Chondrocyte (in vitro differentiated cells): ENCODE measurements around the gene TMTC1. TPM values are rescaled to one million over a fixed set of nuclear protein-coding genes. Genes with fewer than 3 reads are reported as not detected.

Source experiments
- DNase-seq: peaks from one replicate; pipeline ENCODE4 v3.0.0; 2021; ENCODE audit warnings: mixed read lengths, low spot score
- H3K27ac Mint-ChIP-seq: one replicate; pipeline ENCODE4 v1.8.0; 2021; ENCODE audit warnings: mild to moderate bottlenecking, moderate library complexity, mixed read lengths; ENCODE audit not compliant: unreplicated experiment
- H3K27me3 Mint-ChIP-seq: 2 replicates; pipeline ENCODE4 v1.8.0; 2021; ENCODE audit warnings: low read depth, mixed read lengths
- H3K36me3 Mint-ChIP-seq: 2 replicates; pipeline ENCODE4 v1.8.0; 2021; ENCODE audit warnings: low read depth, mixed read lengths
- H3K4me1 Mint-ChIP-seq: 2 replicates; pipeline ENCODE4 v1.8.0; 2021; ENCODE audit warnings: low read depth, mild to moderate bottlenecking, mixed read lengths
- H3K4me3 Mint-ChIP-seq: one replicate; pipeline ENCODE4 v1.8.0; 2021; ENCODE audit warnings: mild to moderate bottlenecking, moderate library complexity, mixed read lengths; ENCODE audit not compliant: unreplicated experiment
- H3K9me3 Mint-ChIP-seq: 2 replicates; pipeline ENCODE4 v1.8.0; 2021; ENCODE audit warnings: low read depth, mixed read lengths
- total RNA-seq: library from RNA; stranded (reverse); gene quantifications from 3 replicates; pipeline ENCODE4 v1.2.1, GENCODE V29; 2021
- TF ChIP-seq, protein P1 (sequence below): fragments of 200-600 bp; sonication (generic); IDR thresholded peaks from 2 replicates; pipeline ENCODE4 v1.5.0; 2021; ENCODE audit warnings: antibody characterized with exemption, mild to moderate bottlenecking, moderate library complexity

Gene TMTC1
- total RNA-seq, 1 donor from 2014 or later = 25.2 TPM

DNA sequence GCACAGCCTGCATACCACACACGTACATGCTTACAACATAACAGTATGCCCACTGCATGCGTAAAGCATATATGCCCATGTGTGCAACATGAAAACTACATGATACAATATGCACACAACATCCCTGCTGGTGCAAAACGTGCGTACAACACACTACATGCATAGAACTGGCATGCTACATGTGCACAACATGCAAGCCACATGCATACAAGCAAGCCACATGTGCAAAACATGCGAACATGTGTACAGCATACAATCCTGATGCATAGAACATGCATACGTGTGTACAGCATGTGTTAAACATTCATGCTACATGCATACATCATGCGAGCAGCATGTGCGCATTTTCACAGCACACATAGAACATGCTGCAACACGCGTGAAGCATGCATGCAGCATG is 8.4 kb upstream of the TMTC1 start:
- no peak overlapping the region for H3K27ac Mint-ChIP-seq
- peaks cover 9% of the 10 kb centered on the region for H3K4me1 Mint-ChIP-seq
- DNase-seq = no peak
- H3K36me3 Mint-ChIP-seq = no peaks in the 10 kb centered on the region
- peaks cover 6% of the 10 kb centered on the region for H3K27me3 Mint-ChIP-seq
- H3K9me3 Mint-ChIP-seq = no peaks in the 10 kb centered on the region
- TF ChIP-seq, protein P1, sequence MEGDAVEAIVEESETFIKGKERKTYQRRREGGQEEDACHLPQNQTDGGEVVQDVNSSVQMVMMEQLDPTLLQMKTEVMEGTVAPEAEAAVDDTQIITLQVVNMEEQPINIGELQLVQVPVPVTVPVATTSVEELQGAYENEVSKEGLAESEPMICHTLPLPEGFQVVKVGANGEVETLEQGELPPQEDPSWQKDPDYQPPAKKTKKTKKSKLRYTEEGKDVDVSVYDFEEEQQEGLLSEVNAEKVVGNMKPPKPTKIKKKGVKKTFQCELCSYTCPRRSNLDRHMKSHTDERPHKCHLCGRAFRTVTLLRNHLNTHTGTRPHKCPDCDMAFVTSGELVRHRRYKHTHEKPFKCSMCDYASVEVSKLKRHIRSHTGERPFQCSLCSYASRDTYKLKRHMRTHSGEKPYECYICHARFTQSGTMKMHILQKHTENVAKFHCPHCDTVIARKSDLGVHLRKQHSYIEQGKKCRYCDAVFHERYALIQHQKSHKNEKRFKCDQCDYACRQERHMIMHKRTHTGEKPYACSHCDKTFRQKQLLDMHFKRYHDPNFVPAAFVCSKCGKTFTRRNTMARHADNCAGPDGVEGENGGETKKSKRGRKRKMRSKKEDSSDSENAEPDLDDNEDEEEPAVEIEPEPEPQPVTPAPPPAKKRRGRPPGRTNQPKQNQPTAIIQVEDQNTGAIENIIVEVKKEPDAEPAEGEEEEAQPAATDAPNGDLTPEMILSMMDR = no peak
- no peak overlapping the region for H3K4me3 Mint-ChIP-seq

DNA sequence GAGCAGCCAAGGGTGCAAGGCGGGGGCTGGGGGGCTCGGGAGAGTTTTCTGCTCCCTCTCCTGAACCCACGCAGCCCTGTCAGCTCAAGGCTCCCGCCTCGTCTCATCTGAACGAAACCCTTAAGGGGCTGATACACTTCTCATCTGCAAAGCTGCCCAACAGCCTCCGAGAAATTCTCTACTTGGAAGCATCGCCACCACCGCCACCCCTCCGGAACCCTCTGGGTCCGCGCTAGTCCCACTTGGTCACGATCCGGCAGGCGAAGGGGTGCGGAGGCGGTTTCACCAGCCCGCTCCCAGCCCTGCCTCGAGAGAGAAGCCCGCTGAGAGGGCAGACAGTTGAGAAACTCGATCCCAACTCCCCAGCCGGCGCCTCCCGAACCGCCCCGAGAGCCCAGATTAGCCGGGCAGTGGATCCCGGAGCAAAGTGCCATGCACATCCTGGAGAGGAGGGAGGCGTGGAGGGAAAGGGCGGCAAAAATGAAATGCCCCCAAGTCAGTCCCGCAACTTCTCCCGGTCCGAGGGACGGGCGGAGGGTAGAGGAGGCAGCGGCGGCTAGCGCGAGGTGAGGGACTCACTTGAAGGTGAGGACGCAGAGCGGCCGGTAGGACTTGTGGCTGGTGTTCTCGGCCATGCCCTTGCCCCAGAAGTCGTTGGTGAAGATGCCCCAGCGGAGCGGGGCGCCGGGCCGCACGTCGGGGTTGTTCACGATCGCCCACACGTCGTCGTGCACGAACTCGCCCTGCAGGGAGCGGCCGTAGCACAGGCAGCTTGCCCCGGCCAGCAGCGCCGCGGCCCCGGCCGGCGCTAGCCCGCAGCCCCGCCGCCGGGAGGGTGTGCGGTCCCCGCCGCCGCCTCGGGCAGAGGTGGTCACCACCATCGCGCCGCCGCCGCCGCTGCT is 620 bp downstream of the TMTC1 start:
- Mint-ChIP-seq H3K4me1 (peaks cover 37% of the 10 kb centered on the region), H3K27me3 (peaks cover 6% of the 10 kb centered on the region), H3K4me3 (peak overlapping the region; percentile 90), H3K27ac (peak overlapping the region; percentile 90), H3K36me3 (no peaks in the 10 kb centered on the region), H3K9me3 (peaks cover 4% of the 10 kb centered on the region)
- TF ChIP-seq, protein P1 = peak; percentile 19
- DNase-seq = peak; percentile 92

GRCh38 chr12:29782285-29782870 is 1.4 kb downstream of the TMTC1 start:
- H3K36me3 Mint-ChIP-seq = no peaks in the 10 kb centered on the region
- peaks cover 42% of the 10 kb centered on the region for H3K4me1 Mint-ChIP-seq
- H3K27me3 Mint-ChIP-seq = no peaks in the 10 kb centered on the region

DNA sequence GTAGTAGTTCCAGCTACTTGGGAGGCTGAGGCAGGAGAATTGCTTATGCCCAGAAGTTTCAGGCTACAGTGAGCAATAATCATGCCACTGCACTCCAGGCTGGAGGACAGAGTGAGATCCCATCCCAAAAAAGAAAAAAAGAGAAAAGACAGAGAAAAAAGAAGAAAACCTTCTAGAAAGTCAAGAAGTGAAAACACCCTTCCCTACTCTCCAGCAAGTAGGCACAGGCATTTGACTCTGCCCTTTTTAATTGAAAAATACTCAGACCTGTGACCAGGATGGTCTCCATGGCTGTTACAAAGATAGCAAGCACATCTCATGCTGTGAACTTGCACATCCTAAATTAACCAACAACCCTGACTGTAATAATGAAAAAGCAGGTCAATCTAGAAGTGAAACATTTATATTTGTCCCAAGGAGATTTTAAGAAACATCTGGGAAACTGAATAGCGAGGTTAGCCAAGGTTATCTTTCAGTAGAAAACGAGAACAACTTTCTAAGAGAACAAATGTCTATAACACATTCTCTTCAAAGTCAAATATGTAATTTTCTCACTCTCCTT is 2.0 kb downstream of the TMTC1 start:
- H3K9me3 Mint-ChIP-seq = peaks cover 4% of the 10 kb centered on the region
- no peak for DNase-seq
- H3K4me1 Mint-ChIP-seq = peaks cover 43% of the 10 kb centered on the region
- H3K4me3 Mint-ChIP-seq = peak overlapping the region; percentile 90
- H3K27ac Mint-ChIP-seq = peak overlapping the region; percentile 90
- no peaks in the 10 kb centered on the region for H3K27me3 Mint-ChIP-seq
- no peaks in the 10 kb centered on the region for H3K36me3 Mint-ChIP-seq
- TF ChIP-seq, protein P1 = no peak

More at GRCh38 chr12:29782285-29782870, 1.4 kb downstream of the TMTC1 start:
- Mint-ChIP-seq H3K9me3 (peaks cover 4% of the 10 kb centered on the region), H3K4me3 (peak overlapping the region; percentile 90), H3K27ac (peak overlapping the region; percentile 90)
- TF ChIP-seq, protein P1 = no peak
- DNase-seq = no peak

DNA sequence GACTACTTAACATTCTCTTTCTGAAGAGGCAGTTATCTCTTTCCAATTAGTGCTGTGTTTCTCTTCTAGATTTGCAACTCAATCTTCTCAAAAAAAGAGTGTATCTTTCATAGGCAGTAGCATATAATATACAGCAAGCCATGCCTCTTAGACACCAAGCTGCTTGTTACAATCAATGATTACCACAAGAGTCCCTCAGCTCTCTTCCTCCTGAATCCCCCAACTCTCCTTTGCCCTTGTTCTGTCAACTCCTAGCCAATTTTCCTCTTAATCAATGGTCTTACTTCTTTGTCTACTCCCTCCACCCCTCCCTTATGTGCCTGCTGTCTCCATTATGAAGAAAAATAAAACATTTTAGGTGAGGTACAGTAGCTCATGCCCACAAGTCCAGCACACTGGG is 2.6 kb downstream of the TMTC1 start:
- H3K27ac Mint-ChIP-seq = no peak overlapping the region
- H3K27me3 Mint-ChIP-seq = no peaks in the 10 kb centered on the region
- no peaks in the 10 kb centered on the region for H3K36me3 Mint-ChIP-seq
- TF ChIP-seq, protein P1 = no peak
- DNase-seq = no peak
- peak overlapping the region; percentile 90 for H3K4me3 Mint-ChIP-seq
- H3K9me3 Mint-ChIP-seq = peaks cover 4% of the 10 kb centered on the region
- H3K4me1 Mint-ChIP-seq = peaks cover 46% of the 10 kb centered on the region
